GM21786 (cell line): ENCODE results near the gene LRRC4.
A peak's percentile ranks its signal among the peaks of the same experiment; 100 is the strongest.

Experiments used
- ATAC-seq: cut with Tn5 transposase; IDR thresholded peaks from one replicate; pipeline ENCODE4 v1.9.1; 2021; ENCODE audit not compliant: unreplicated experiment

LRRC4 gene, protein sequence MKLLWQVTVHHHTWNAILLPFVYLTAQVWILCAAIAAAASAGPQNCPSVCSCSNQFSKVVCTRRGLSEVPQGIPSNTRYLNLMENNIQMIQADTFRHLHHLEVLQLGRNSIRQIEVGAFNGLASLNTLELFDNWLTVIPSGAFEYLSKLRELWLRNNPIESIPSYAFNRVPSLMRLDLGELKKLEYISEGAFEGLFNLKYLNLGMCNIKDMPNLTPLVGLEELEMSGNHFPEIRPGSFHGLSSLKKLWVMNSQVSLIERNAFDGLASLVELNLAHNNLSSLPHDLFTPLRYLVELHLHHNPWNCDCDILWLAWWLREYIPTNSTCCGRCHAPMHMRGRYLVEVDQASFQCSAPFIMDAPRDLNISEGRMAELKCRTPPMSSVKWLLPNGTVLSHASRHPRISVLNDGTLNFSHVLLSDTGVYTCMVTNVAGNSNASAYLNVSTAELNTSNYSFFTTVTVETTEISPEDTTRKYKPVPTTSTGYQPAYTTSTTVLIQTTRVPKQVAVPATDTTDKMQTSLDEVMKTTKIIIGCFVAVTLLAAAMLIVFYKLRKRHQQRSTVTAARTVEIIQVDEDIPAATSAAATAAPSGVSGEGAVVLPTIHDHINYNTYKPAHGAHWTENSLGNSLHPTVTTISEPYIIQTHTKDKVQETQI

DNA sequence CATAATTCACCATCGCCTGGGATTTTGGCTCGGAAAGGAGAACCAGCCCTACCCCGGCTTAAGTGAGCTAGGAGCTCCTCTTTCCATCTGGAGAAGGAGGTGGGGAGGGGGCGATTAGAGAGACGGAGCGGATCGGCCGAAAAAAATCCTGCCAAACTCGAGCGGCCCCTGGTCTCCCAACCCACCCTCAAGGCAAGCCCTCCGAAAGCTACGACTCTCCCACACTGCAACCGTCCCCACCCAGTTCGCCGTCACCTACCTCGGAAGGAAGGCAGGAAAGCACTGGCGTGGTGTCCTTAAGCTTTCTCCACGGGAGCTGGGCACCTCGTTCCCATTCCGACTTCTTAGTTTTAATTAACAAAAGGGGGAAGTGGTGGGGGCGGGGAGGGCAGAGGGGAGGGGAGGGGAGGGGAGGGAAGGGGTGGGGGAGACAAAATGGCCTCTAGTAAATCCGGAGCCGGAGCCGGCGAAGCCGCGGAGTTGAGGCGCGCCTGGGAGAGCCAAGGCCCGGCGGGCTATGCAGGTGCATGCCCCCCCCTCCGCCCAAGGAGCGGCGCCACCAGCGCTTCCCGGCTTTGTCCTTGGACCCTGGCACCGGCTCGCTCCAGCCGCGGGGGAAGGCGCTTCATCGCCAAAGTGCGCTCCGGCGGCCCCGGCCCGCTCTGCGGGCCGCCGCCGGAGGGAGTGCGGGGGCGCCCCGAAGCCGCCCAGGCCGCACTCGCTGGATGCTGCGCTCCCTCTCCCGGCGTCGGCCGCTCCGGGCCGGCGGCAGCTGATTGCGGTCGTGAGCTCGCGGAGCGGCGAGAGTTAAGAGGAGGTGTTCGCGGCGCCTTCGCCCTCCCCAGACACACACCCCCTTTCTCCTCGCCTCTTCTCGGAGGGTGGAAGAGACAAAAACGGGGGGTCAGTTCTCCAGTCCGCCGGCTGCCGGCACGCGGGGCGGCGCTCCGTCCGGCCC is at the start of gene LRRC4:
TSS of gene LRRC4 (minus strand) at position 784 of the 958 bp plus-strand sequence. CDS start 797 bp downstream, outside the sequence.
- peak; percentile 28 for ATAC-seq

DNA sequence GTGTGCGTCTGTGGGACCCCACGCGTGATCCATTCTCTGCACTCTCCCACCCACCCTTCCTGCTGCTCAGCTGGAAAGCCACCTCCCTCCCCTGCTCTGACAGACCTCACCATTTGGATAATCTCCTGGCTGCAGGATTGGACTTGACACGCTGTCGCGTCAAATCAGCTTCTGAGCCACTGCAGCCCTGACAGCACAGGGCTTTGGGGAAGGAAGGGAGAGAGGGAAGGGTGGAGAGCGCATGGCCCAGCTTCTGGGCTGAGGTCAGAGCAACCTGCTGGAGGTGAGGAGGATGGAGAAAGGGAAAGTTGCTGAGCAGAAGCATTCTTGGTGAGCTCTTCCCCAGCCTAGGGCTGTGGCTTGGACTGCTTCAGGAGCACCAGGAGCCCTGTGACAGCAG is 48.9 kb upstream of the LRRC4 start:
- no peak for ATAC-seq

DNA sequence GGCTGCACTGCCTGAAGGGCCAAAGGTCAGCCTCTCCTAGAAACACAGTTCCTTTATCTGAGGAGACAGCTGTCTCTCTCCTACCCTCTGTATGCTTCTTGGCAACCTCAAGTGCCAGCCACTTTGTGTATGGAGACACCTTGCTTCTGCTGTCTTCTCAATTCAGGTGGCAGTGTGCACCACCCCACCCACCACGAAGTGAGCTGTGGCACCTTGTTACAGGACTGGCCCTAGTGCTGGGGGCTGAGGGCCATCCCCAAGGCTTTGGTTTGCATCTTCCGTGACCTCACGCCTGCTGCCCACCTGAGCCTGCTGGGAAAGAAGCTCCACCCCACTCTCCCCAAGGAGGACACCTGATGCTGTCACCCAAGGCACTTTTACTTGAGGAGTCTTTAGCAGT is 47.1 kb upstream of the LRRC4 start:
- no peak for ATAC-seq

DNA sequence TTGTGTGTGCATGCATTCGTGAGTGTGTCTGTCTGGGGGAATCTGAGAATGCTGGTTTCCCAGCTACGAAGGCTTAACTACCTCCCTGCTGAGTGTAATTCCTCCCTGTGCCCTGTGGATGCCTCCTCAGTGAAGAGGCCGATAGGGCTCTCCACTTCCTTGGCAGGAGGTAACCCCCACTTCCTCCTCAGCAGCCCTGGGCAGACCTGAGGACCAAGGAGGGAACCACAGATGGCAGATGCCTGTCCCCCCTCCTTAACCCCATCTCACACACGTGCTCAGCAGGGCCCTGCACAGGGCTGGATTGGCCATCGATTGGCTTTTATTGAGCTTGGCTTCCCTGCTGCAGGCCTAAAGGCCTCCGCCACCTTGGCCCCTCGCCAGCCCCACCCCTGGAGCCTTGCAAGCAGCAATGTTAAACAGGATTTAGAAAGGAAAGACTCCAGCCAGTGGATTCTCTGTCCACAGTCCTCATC is 45.6 kb upstream of the LRRC4 start:
- ATAC-seq = no peak

DNA sequence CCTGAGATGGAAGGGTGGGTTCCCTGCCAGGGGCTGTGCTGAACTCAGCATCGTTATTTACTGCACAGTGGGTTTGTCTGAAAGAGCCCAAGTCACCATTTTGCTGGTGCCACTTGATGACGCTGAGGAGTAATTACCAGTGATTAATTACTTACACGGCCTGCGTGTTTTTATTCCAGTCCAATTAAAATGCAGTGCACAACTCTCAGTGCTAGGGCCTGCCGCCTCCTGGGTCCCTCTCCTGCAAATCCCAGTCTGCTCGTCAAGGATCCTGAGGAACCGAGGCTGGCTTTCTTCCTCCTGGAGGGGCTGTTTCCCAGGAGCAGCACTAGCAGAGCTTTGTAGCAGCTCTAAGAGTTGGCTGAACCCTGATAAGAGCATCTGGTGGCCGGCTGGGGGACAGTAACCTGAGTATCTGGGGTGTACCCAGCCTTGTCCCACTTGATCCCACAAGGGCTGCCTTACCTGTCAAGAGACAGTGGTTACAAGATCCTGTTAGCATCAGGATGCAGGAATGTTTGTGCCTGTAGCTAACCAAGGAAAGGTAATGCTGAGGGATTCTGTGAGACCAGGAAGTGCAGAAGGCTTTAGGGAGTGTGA is 45.1 kb upstream of the LRRC4 start:
- no peak for ATAC-seq

DNA sequence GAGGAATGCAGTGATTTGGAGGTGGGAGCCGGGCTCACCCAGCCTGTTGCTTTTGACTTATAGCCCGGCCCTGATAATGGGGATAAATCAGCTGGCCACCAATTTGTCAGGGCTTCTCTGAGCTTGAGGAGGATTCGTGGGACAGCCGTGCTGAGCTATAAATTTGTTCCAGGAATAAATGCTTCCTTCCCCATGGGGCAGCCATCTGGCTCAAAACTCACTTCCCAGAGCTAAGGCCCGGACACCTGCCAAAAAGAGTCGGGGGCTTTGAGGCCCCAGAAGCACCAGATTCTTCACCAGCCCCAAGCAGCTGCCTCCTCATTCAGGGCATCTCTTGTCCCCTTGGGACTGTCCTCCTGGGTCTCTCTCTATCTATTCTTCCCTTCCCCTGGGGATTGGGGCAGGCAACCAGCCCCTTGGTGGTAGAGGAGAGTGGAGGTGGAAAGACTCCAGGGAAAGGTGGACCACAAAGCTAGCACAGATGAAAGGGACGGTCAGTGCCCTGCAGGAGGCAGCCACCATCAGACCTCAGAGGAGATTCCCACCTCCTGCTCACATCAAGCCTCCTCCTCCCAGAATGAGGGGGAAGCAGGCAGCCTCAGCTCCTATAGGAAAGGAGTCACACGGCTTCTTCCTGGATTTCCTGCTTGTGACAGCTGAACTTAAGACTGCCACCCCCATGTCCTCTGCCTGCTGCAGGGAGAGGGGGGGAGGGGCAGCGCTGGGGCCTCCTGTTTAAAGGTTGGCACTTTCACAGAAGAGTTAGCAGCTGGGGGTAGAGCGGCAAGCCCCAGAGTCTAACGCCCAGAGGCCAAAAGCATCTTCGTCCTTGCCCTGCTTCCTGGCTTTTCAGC is 44.2 kb upstream of the LRRC4 start:
- ATAC-seq = no peak

DNA sequence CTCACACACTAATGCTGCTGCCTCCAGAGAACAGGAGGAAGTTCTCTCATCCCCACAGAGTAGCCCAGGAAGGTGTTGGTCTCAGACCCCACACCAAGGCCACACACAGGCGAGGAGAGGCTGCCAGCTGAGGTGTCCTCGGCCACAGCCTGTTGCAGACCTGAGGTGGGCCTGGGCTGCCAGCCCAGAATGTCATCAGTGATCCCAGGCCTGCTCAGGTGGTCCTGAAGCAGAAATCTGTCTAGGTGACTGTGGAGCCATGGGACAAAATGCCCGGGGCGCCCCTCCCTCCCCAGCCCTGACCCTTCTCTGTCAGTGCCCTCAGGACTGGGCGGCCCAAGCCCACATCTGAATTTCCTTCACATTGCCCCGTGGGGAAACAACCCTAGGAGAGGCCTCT is 43.5 kb upstream of the LRRC4 start:
- no peak for ATAC-seq

DNA sequence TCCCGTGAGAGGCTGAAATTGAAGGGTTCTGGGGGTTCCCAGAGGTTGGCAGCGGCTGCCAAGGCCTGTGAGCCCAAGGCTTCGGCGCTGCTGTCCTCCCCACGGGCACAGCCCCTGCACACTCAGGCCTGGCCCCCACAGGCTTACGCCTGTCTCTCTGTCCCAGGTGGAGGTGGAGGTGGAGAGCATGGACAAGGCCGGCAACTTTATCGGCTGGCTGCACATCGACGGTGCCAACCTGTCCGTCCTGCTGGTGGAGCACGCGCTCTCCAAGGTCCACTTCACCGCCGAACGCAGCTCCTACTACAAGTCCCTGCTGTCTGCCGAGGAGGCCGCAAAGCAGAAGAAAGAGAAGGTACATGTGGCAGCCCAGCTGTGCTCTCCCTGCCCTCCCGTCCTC is 43.1 kb upstream of the LRRC4 start:
- ATAC-seq = no peak

DNA sequence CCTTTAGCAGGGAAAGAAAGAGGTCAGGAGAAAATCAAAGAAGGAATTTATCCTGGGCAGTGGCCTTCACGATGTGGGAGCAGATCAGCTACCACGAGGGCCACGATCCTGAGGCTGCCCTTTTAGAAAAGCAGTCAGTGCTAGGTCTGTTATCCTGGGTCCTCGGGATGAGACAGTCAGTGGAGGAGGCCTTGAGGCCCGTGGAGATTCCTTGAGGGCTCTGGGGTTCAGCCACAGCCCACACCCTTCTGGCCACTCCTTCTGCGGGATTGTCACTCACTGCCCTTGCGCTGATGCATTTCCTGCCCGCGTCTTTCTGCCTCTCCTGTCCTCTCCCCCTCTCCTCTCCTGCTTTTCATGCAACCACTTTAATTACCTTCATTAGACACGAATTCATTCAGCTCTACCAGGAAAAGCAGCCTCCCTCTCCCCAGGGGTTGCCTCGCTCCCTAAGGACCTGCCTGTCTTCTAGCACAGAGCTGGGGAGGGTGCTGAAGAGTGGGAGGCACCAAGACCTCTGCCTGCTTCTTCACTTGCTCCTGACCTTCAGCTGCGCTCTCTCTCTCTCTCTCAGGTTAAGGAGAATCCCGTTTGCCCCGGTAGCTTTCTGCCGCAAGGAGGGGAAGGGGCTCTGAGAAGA is 42.6 kb upstream of the LRRC4 start:
- no peak for ATAC-seq

DNA sequence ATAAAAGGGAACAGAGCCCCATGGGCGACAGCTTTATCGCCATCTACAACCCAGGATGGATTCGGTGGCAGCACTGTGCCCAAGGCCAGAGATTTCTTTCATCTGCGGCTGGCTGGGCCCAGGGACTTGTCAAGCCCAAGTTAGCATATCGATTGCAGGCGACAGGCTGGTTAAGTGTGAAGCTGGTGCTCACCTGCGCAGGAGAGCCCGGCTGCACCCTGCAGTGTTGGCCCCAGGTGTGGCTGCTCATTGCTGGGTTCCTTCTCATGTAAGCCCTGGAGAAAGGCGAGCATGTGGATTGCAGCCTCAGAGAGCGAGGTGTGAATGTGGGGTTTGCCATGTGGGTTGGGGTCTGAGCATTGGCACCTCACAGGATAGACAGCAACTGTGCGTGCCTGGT is 40.6 kb upstream of the LRRC4 start:
- ATAC-seq = no peak

DNA sequence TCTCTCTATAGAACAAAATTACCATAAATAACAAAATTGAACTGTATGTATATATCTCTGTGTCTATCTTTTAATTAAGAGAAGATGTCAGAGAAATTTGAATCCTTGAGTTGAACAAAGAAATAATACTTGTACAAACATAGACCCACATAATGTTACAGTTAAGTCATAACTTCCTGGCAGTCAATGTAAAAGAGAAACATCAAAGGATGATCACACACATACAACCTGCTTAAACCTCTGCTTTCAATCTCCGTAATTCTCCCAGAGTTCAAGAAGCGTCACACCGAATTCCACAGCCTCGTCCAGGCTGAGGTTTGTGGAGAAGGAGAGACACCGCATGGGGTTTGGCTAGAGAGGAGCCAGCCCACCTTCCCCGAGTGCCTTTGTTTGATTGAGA is 40.1 kb upstream of the LRRC4 start:
- no peak for ATAC-seq

DNA sequence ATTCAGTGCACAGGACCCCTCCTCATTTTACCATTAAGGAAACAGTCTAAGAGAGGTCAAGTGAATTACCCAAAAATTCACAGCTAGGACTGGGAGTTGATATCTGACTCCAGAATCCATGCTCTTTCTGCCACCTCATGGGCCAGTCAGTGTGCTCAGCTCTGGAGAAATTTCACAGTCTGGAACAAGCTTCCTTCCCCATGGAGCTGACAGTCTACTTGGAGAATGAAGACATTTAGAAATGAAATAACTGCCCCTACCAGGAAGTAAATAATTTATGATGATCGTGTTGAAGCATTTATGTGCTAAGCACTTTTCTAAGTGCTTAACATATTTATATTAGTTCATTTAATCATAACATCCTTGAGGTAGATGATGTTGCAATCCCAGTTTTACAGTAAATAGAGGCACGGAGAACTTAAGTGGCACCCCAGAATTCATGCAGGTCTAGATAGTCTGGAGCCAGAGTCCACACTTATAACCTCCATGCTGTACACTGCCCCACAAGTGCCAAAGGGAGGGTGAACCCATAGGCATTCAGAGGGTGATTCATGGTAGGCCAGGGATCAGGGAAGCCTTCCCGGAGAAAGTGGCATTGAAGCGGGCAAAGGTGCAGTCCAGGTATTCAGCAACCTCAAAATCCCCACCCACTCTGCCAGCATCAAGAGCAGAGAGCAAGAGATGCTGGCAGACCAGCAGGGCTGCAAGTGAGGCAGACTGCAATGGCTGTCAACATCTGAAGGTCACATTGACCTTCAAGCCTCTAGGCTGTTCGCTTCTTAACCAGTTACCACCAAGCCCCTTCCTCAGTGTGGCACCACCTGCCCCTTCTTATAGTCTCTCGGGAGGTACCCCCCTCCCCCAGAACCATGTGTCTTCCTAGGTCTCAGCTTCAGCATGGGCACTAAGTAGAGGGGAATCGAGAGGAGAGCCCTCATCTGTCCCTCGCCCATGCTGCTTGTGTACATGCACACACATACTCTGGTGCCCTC is 38.4 kb upstream of the LRRC4 start:
- no peak for ATAC-seq

DNA sequence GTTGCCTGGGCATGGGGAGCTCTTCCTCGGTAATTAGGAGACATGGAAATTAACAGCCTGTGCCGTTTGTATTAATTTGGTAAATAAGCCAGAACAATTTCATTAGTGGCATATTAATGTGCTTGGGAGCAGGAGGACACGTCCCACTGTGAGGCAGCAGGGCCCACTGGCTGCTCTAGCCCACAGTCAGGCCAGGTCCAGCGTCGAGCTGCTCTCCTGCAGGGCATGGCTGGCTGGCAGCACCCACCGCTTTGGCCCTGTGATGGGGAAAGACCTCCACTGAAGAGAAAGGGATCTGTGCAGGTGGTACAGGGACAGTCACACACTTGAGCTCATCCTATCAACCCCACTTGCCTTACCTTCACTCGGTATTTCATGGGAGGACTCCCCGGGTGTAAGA is 37.5 kb upstream of the LRRC4 start:
- no peak for ATAC-seq

DNA sequence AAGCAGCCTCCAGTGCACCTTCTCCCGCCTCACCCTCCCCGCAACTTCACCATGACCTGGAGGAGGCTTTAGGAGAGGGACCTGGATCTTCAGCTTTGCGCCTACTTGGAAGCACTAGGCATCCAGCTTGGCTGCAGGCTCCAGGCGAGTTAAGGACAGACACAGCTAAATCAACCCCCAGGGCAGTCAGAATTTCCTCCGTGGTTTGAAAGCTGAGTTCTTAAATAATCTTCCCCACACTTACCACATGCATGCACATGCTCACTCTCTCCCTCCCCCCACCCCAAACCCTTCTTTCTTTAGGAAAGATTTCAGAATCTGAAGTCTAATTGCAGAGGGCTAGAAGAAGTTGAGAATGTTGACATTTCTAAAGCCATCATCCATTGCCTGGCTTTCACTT is 36.7 kb upstream of the LRRC4 start:
- no peak for ATAC-seq

DNA sequence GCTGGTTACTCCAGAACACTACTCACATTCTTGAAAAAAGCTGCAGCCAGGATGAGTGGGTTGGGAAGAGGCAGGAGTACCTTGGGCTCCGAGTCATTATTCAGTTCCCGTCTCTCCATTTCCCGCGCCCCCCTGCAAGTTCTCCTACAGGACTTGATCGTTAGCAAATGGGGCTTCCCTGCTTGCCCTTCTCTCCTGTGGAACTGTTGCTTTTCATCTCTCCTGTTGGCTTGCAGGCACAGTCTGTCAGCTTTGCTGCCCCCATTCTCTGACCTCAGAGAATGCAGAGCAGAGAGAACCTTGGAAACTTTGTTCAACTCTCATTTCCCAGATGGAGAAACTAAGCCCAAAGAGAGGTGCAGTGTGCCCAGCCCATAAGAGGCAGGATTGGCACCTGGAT is 35.6 kb upstream of the LRRC4 start:
- no peak for ATAC-seq

DNA sequence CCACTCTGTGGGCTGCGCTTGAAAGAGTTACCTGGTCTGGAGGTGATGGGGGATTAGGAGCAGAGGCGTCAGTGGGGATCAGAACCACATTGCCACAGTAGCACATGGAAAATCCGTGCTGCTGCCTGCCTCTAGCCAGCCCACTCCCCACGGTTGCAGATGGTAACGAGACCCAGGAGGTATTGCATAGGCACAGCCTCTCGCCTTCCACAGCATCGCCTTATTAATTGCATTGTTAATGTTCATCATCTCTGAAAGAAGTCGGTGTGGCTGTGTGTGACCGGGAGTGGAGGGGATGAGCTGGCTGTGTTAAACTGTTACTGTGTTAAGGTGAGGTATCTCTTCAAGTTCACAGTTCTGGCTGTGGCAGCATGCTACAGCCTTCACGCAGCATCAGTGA is 35.2 kb upstream of the LRRC4 start:
- ATAC-seq = no peak

DNA sequence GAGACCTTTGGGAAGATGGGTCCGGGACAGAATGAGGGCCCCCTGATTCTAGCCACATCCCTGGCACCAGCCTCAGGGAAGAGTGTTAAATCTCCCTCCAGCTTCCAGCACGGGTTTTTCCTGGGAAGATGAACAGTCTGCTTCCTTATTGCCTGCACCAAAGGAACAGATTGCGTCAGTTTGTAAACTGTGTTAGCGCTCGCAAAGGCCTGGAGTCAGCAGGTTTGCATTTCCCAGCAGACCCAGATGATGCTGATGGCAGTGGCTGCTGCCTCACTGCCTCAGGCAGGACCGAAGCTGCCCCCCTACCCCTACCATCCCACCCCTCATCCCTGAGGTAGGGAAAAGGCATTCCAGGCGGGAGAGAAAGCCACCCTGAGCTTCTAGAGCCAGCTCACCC is 34.6 kb upstream of the LRRC4 start:
- ATAC-seq = no peak

DNA sequence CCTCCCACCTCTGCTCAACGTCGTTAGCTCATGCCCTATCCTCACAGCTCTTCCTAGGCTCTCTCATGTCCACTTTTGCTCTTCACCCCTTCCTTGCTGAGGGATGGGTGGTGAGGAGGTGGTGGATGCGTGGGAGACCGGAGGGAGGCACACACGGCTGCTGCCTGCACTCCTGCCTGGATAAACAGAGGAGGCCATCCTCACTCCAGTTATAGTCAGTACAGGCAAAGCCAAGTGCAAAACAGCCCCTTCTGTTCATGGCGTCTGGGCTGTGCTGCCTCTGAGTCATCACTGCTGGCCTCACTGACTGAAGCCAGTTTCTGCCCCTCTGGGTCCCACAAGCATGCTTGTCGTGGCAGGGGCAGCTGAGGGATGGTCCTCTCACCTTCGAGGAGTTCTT is 31.9 kb upstream of the LRRC4 start:
- no peak for ATAC-seq
